Endothelial cell of umbilical vein (primary cell): ENCODE measurements around the gene CRACR2B. TPM values are rescaled to one million over a fixed set of nuclear protein-coding genes. Genes with fewer than 3 reads are reported as not detected.

Experiments used
- BruUV-seq: library from RNA; stranded (reverse); fragments of 400-500 nt; replicated peaks from 2 replicates; lab custom pipeline; 2021; lab: Mats Ljungman, UMichigan
- CTCF ChIA-PET: fragments of 300-600, 350-600 bp; sonication (Branson Sonifier 250); formaldehyde crosslinking; loops from one replicate; lab custom pipeline; 2021; ENCODE audit warnings: antibody characterized with exemption, inconsistent platforms; lab: Charles Lee
- POLR2A ChIA-PET: fragments of 300-600, 350-600 bp; sonication (Branson Sonifier 250); formaldehyde crosslinking; loops from one replicate; lab custom pipeline; 2021; ENCODE audit warnings: antibody characterized with exemption, inconsistent platforms; lab: Charles Lee
- DNase-seq: peaks from one replicate; pipeline ENCODE4 v3.0.0-alpha.2; 2011; ENCODE audit warnings: low read depth, low spot score
- FAIRE-seq: peaks from 2 replicates; lab custom pipeline; 2011; peaks lifted over from hg19 to GRCh38; lab: Jason Lieb, UNC
- H2AFZ ChIP-seq: 2 replicates; pipeline ENCODE4 v1.6.0; 2012; ENCODE audit warnings: low read depth, low read length, control low read depth, inconsistent platforms
- H3K27ac ChIP-seq: 2 replicates; pipeline ENCODE4 v1.5.1; 2011; ENCODE audit warnings: low read depth, mild to moderate bottlenecking, control low read depth, low read length, moderate library complexity; ENCODE audit not compliant: insufficient read depth
- H3K27me3 ChIP-seq, 2 experiments: 2 replicates each; pipeline versions ENCODE4 v1.6.0 to v1.6.1; 2011; ENCODE audit warnings: low read length in 2 of 2, mixed read lengths in 1 of 2; ENCODE audit not compliant: control insufficient read depth in 2 of 2, insufficient read depth in 2 of 2
- H3K36me3 ChIP-seq, 2 experiments: 2 replicates in 1 of 2; 3 replicates in 1 of 2; pipeline ENCODE4 v1.5.1; 2011; ENCODE audit warnings: low read length in 2 of 2, mild to moderate bottlenecking in 1 of 2, moderate library complexity in 1 of 2; ENCODE audit not compliant: control insufficient read depth in 2 of 2, insufficient read depth in 2 of 2; ENCODE audit errors: extremely low read depth in 1 of 2
- H3K4me1 ChIP-seq: 3 replicates; pipeline ENCODE4 v1.5.1; 2011; ENCODE audit warnings: mild to moderate bottlenecking, low read length; ENCODE audit not compliant: control insufficient read depth, insufficient read depth; ENCODE audit errors: extremely low read depth
- H3K4me2 ChIP-seq: 2 replicates; pipeline ENCODE4 v1.6.1; 2011; ENCODE audit warnings: low read length, control low read depth, mixed read lengths; ENCODE audit not compliant: insufficient read depth
- H3K4me3 ChIP-seq, 3 experiments: fragments of 200-600 bp in 1 of 3; sonication (generic), shearing (Covaris generic) in 1 of 3; replicated peaks in 1 of 3; 2 replicates each; pipeline ENCODE4 v1.5.1; 2011 to 2016; ENCODE audit warnings: control low read depth in 3 of 3, low read length in 3 of 3, mild to moderate bottlenecking in 2 of 3, inconsistent platforms in 1 of 3, low read depth in 1 of 3, moderate library complexity in 1 of 3; ENCODE audit not compliant: insufficient read depth in 1 of 3
- H3K79me2 ChIP-seq: 2 replicates; pipeline ENCODE4 v1.6.0; 2012; ENCODE audit warnings: low read length, inconsistent platforms; ENCODE audit not compliant: control insufficient read depth, insufficient read depth
- H3K9ac ChIP-seq: replicated peaks from 2 replicates; pipeline ENCODE3; 2011; ENCODE audit warnings: low read length, control low read depth; ENCODE audit not compliant: insufficient read depth; ENCODE audit errors: extremely low read depth
- H3K9me1 ChIP-seq: replicated peaks from 3 replicates; pipeline ENCODE4 v1.6.0; 2011; ENCODE audit warnings: mild to moderate bottlenecking, low read length; ENCODE audit not compliant: control insufficient read depth, insufficient read depth; ENCODE audit errors: extremely low read depth
- H3K9me3 ChIP-seq: replicated peaks from 2 replicates; pipeline ENCODE4 v1.5.1; 2012; ENCODE audit warnings: low read length, inconsistent platforms; ENCODE audit not compliant: control insufficient read depth, insufficient read depth
- H4K20me1 ChIP-seq: replicated peaks from 2 replicates; pipeline ENCODE3; 2011; ENCODE audit warnings: mild to moderate bottlenecking, low read length; ENCODE audit not compliant: control insufficient read depth, insufficient read depth; ENCODE audit errors: extremely low read depth
- FOS ChIP-seq: IDR thresholded peaks from 2 replicates; pipeline ENCODE4 v1.6.1; 2011; ENCODE audit warnings: mild to moderate bottlenecking, low read length, moderate library complexity, borderline replicate concordance; ENCODE audit not compliant: insufficient read depth
- GATA2 ChIP-seq: IDR thresholded peaks from 2 replicates; pipeline ENCODE4 v1.7.0; 2011; ENCODE audit warnings: low read depth, mild to moderate bottlenecking, moderate library complexity, mixed read lengths, low read length; ENCODE audit not compliant: insufficient read length, insufficient read depth
- MYC ChIP-seq: IDR thresholded peaks from one replicate; pipeline ENCODE4 v1.6.1; 2011; ENCODE audit warnings: mild to moderate bottlenecking, low read depth, low read length
- dilution Hi-C: fragments of 300-500 bp; cut with MboI; formaldehyde crosslinking; loops from one replicate; pipeline ENCODE4 v1.15.0; 2019; ENCODE audit warnings: low sequenced_read_pairs; ENCODE audit not compliant: extremely low pct_ligation_motif_present
- intact Hi-C: fragments of 100-400 bp; cut with micrococcal nuclease; formaldehyde crosslinking; loops from one replicate; pipeline ENCODE4 v1.10.0; 2022
- polyA plus RNA-seq, 4 experiments: library from polyadenylated mRNA; depleted of rRNA in 3 of 4; stranded (reverse) in 3 of 4; unstranded in 1 of 4; fragments of >200 nt; gene quantifications; 2 replicates each; pipeline versions ENCODE4 v1.2.1 to v1.2.3, GENCODE V29; 2011 to 2012; ENCODE audit warnings: missing spikeins in 1 of 4
- total RNA-seq: library from RNA; stranded (reverse); gene quantifications from 2 replicates; pipeline ENCODE4 v1.2.3, GENCODE V29; 2021
- TF ChIP-seq, protein P1 (sequence below), 2 donors: IDR thresholded peaks; 1 replicate in 1 of 2; 2 replicates in 1 of 2; pipeline ENCODE4 v1.5.1; 2011; ENCODE audit warnings: low read length in 2 of 2, mild to moderate bottlenecking in 2 of 2, moderate library complexity in 2 of 2, control low read depth in 1 of 2, inconsistent platforms in 1 of 2, low read depth in 1 of 2; ENCODE audit not compliant: insufficient read depth in 1 of 2; ENCODE audit errors: extremely low read depth in 1 of 2

The CRACR2B gene
- total and polyA plus RNA-seq, 2 donors (not counting 3 experiments of a cell fraction or from before 2014, with no cell fraction given) = 8.4 to 9.3 TPM

DNA sequence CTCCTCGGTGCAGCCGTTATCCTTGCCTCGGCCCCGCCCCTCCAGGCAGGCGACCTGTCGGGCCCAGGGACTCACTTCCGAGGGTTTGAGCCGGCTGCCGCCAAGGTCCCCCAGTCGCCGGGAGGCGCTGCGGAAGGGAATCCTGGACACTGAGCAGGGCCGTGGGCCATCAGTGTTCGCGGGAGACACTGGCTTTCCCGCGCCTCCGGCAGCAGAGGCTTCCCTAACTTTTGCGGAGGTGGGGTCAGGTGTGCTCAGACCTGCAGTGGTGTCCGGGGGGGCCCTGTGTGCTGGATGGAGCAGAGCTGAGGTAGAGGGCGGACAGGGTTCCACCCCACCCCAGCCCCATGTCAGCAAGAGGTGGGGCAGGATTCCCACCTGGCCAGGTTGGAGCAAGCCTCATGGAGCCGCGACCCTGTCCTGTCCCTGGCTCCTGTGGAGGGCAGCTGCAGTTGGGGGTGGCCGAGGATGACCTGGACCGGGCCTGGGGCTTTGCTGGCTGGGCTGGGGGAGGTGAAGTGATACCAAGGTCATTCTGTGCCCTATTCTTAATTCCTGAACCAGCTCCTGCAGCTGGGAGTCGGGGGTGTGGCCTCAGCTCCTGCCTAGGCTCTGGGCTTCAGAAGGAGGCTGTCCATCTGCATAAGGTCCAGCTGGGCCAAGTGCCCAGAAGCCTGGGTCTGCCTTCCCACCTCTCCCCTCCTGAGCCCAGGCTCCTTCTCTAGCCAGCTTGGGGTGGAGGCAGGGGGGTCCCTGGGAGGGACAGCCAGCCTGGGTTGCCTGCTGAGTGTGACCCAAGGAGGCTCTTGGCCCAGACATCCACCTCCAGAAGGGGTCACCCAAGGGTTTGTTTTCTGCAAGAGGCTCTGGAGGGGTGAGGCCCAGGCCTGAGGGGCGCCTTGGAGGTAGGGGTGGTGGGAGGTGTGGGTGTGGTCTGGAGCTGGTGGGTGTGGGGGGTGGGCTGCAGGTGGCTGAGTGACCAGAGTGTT lies 23.4 kb downstream of the CRACR2B start:
- intact Hi-C loops (no loop called here), dilution Hi-C loops (no loop called here)
- ChIA-PET POLR2A (no interaction called here), CTCF (interaction anchor here (0.7 to 1.6 kb wide), 2 partner anchors 199 to 200 kb away, joined by 3 to 4 read pairs; no protein-coding TSS in a partner anchor)
- no peak overlapping the region for H3K4me3 ChIP-seq
- no peak overlapping the region for H2AFZ ChIP-seq
- no peak overlapping the region for H3K9ac ChIP-seq
- H3K9me1 ChIP-seq = no peaks in the 10 kb centered on the region
- H3K27ac ChIP-seq = no peak overlapping the region
- no TSS peak for BruUV-seq
- H4K20me1 ChIP-seq = no peaks in the 10 kb centered on the region
- peaks cover 11% of the 10 kb centered on the region for H3K4me1 ChIP-seq
- no peaks in the 10 kb centered on the region for H3K36me3 ChIP-seq
- DNase-seq (no peak), FAIRE-seq (no peak)
- H3K4me2 ChIP-seq = no peak overlapping the region
- H3K27me3 ChIP-seq = no peaks in the 10 kb centered on the region
- TF ChIP-seq, protein P1, sequence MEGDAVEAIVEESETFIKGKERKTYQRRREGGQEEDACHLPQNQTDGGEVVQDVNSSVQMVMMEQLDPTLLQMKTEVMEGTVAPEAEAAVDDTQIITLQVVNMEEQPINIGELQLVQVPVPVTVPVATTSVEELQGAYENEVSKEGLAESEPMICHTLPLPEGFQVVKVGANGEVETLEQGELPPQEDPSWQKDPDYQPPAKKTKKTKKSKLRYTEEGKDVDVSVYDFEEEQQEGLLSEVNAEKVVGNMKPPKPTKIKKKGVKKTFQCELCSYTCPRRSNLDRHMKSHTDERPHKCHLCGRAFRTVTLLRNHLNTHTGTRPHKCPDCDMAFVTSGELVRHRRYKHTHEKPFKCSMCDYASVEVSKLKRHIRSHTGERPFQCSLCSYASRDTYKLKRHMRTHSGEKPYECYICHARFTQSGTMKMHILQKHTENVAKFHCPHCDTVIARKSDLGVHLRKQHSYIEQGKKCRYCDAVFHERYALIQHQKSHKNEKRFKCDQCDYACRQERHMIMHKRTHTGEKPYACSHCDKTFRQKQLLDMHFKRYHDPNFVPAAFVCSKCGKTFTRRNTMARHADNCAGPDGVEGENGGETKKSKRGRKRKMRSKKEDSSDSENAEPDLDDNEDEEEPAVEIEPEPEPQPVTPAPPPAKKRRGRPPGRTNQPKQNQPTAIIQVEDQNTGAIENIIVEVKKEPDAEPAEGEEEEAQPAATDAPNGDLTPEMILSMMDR (IDR thresholded peaks at IDR 0.05; ENCODE audit: extremely low read depth in 1 of 2, insufficient read depth in 1 of 2, low read depth in 1 of 2, low read length in 2 of 2) = peak in 1 of 2 donors; percentile 4
- TF ChIP-seq GATA2 (no peak), MYC (no peak), FOS (no peak)
- H3K9me3 ChIP-seq = no peaks in the 10 kb centered on the region
- peaks cover 4% of the 10 kb centered on the region for H3K79me2 ChIP-seq
